IMR-90 (cell line): Measurements from ENCODE around the gene ELFN1. TPM values are rescaled to one million over a fixed set of nuclear protein-coding genes. Genes with fewer than 3 reads are reported as not detected.

ENCODE experiments used
- ATAC-seq: fragments of 200-7000 bp; cut with Tn5 transposase; 2 replicates; pipeline ENCODE4 v1.9.1; 2020; ENCODE audit warnings: low read depth, mild to moderate bottlenecking, moderate library complexity
- BruUV-seq: library from RNA; stranded (reverse); fragments of 400-500 nt; replicated peaks from 2 replicates; lab custom pipeline; 2021; lab: Mats Ljungman, UMichigan
- CTCF ChIA-PET: fragments of 300-600 bp; formaldehyde crosslinking; extraction: SDS; loops from one replicate; lab custom pipeline; 2021; ENCODE audit warnings: antibody characterized with exemption; lab: Yijun Ruan, JAX
- POLR2A ChIA-PET: fragments of 300-600 bp; sonication (Branson Sonifier 250); formaldehyde crosslinking; loops from one replicate; lab custom pipeline; 2022; ENCODE audit warnings: antibody characterized with exemption; ENCODE audit not compliant: unreplicated experiment; lab: Charles Lee
- DNase-seq: peaks from one replicate; pipeline ENCODE4 v3.0.0; 2013
- H2AFZ ChIP-seq: replicated peaks from 2 replicates; pipeline ENCODE3; 2013; ENCODE audit warnings: low read length, mild to moderate bottlenecking; ENCODE audit not compliant: poor library complexity
- H2AK5ac ChIP-seq: 2 replicates; pipeline ENCODE4 v1.6.1; 2013; ENCODE audit warnings: low read depth, low read length, inconsistent platforms
- H2AK9ac ChIP-seq: replicated peaks from 2 replicates; pipeline ENCODE3; 2013; ENCODE audit warnings: mild to moderate bottlenecking, low read depth, low read length, moderate library complexity; ENCODE audit not compliant: poor library complexity
- H2BK120ac ChIP-seq: 2 replicates; pipeline ENCODE4 v1.6.1; 2013; ENCODE audit warnings: low read depth, low read length, inconsistent platforms
- H2BK15ac ChIP-seq: 3 replicates; pipeline ENCODE4 v1.6.1; 2013; ENCODE audit warnings: low read depth, low read length, inconsistent platforms
- H2BK20ac ChIP-seq: 2 replicates; pipeline ENCODE4 v1.6.1; 2013; ENCODE audit warnings: low read depth, mild to moderate bottlenecking, inconsistent platforms, low read length, moderate library complexity
- H2BK5ac ChIP-seq: 2 replicates; pipeline ENCODE4 v1.6.1; 2013; ENCODE audit warnings: mild to moderate bottlenecking, low read depth, low read length, inconsistent platforms; ENCODE audit not compliant: poor library complexity, severe bottlenecking
- H3K14ac ChIP-seq: replicated peaks from 2 replicates; pipeline ENCODE4 v1.6.1; 2013; ENCODE audit warnings: low read depth, low read length, inconsistent platforms
- H3K18ac ChIP-seq: 2 replicates; pipeline ENCODE4 v1.6.1; 2013; ENCODE audit warnings: low read depth, low read length, control low read depth
- H3K23ac ChIP-seq: 2 replicates; pipeline ENCODE4 v1.6.1; 2013; ENCODE audit warnings: low read depth, low read length, inconsistent platforms
- H3K27ac ChIP-seq: 2 replicates; pipeline ENCODE4 v1.5.1; 2013; ENCODE audit warnings: mild to moderate bottlenecking, control low read depth, low read length; ENCODE audit not compliant: insufficient read depth
- H3K27me3 ChIP-seq: 2 replicates; pipeline ENCODE4 v1.6.1; 2013; ENCODE audit warnings: low read length; ENCODE audit not compliant: control insufficient read depth, insufficient read depth
- H3K36me3 ChIP-seq: 2 replicates; pipeline ENCODE4 v1.6.1; 2013; ENCODE audit warnings: low read length, mixed read lengths; ENCODE audit not compliant: control insufficient read depth, insufficient read depth
- H3K4ac ChIP-seq: 2 replicates; pipeline ENCODE4 v1.6.1; 2013; ENCODE audit warnings: low read depth, low read length, inconsistent platforms
- H3K4me1 ChIP-seq: 2 replicates; pipeline ENCODE4 v1.6.1; 2013; ENCODE audit warnings: low read length, mixed read lengths; ENCODE audit not compliant: control insufficient read depth, insufficient read depth
- H3K4me2 ChIP-seq: 2 replicates; pipeline ENCODE4 v1.6.1; 2013; ENCODE audit warnings: low read depth, mild to moderate bottlenecking, control low read depth, low read length, moderate library complexity
- H3K4me3 ChIP-seq: 2 replicates; pipeline ENCODE4 v1.5.1; 2013; ENCODE audit warnings: low read depth, mild to moderate bottlenecking, control low read depth, low read length, moderate library complexity; ENCODE audit not compliant: insufficient read depth
- H3K56ac ChIP-seq: 2 replicates; pipeline ENCODE4 v1.6.1; 2013; ENCODE audit warnings: low read length, inconsistent platforms; ENCODE audit not compliant: insufficient read depth; ENCODE audit errors: extremely low read depth
- H3K79me1 ChIP-seq, 2 experiments: 2 replicates each; pipeline ENCODE4 v1.6.1; 2013; ENCODE audit warnings: low read length in 2 of 2, inconsistent platforms in 1 of 2, low read depth in 1 of 2
- H3K9ac ChIP-seq: 2 replicates; pipeline ENCODE4 v1.6.1; 2013; ENCODE audit warnings: low read depth, low read length, control low read depth
- H3K9me1 ChIP-seq: 2 replicates; pipeline ENCODE4 v1.6.1; 2013; ENCODE audit warnings: low read length, inconsistent platforms; ENCODE audit not compliant: insufficient read depth
- H3K9me3 ChIP-seq: 2 replicates; pipeline ENCODE4 v1.6.1; 2013; ENCODE audit warnings: low read length; ENCODE audit not compliant: control insufficient read depth, insufficient read depth
- H4K20me1 ChIP-seq: 2 replicates; pipeline ENCODE4 v1.6.1; 2013; ENCODE audit warnings: low read length, inconsistent platforms; ENCODE audit not compliant: insufficient read depth
- H4K5ac ChIP-seq: 2 replicates; pipeline ENCODE4 v1.6.1; 2013; ENCODE audit warnings: mild to moderate bottlenecking, low read depth, low read length, control low read depth
- H4K8ac ChIP-seq, 2 experiments: 2 replicates each; pipeline ENCODE4 v1.6.1; 2013; ENCODE audit warnings: low read depth in 2 of 2, low read length in 2 of 2, control low read depth in 1 of 2, inconsistent platforms in 1 of 2
- H4K91ac ChIP-seq: 2 replicates; pipeline ENCODE4 v1.6.1; 2013; ENCODE audit warnings: low read depth, low read length, inconsistent platforms; ENCODE audit not compliant: insufficient read depth
- BHLHE40 ChIP-seq: fragments of 150-350 bp; IDR thresholded peaks from 2 replicates; pipeline ENCODE4 v1.6.1; 2016; ENCODE audit warnings: mild to moderate bottlenecking, low read depth, low read length
- CTCF ChIP-seq: conservative IDR thresholded peaks from 2 replicates; pipeline ENCODE4 v1.5.1; 2012; ENCODE audit warnings: mild to moderate bottlenecking, low read depth, low read length, improper control_type of control experiment
- FOS ChIP-seq: fragments of 150-350 bp; IDR thresholded peaks from 2 replicates; pipeline ENCODE4 v1.6.1; 2016; ENCODE audit warnings: low read depth, low read length
- MAFK ChIP-seq: IDR thresholded peaks from 2 replicates; pipeline ENCODE4 v1.6.1; 2012; ENCODE audit warnings: low read depth, low read length, improper control_type of control experiment
- MAZ ChIP-seq: IDR thresholded peaks from 2 replicates; pipeline ENCODE4 v1.6.1; 2012; ENCODE audit warnings: low read depth, mild to moderate bottlenecking, low read length, improper control_type of control experiment, moderate library complexity, borderline replicate concordance
- MXI1 ChIP-seq: IDR thresholded peaks from 2 replicates; pipeline ENCODE4 v1.6.1; 2012; ENCODE audit warnings: low read depth, mild to moderate bottlenecking, low read length, moderate library complexity, borderline replicate concordance
- NFE2L2 ChIP-seq: fragments of 150-350 bp; IDR thresholded peaks from 2 replicates; pipeline ENCODE4 v1.6.1; 2016; ENCODE audit warnings: low read depth, mild to moderate bottlenecking, low read length
- RFX5 ChIP-seq: IDR thresholded peaks from 2 replicates; pipeline ENCODE4 v1.8.0; 2012; ENCODE audit warnings: low read depth, mild to moderate bottlenecking, low read length, moderate library complexity
- USF2 ChIP-seq: fragments of 150-350 bp; IDR thresholded peaks from 2 replicates; pipeline ENCODE4 v1.6.1; 2017; ENCODE audit warnings: mild to moderate bottlenecking, antibody characterized with exemption, low read length, low read depth
- WGBS, 2 experiments: methylation state at CpG; one replicate each; pipeline versions ENCODE4 v1.1.5 to v1.1.7; 2013; ENCODE audit warnings: missing lambda C conversion rate in 2 of 2; ENCODE audit not compliant: insufficient read length in 1 of 2; ENCODE audit errors: extremely low coverage in 2 of 2; 5-methylcytosine and 5-hydroxymethylcytosine counted together
- dilution Hi-C: fragments of 300-500 bp; cut with HindIII; formaldehyde crosslinking; loops from one replicate; pipeline ENCODE4 v1.14.3; 2018; ENCODE audit warnings: low sequenced_read_pairs; ENCODE audit not compliant: unreplicated experiment
- in situ Hi-C: fragments of 300-500 bp; cut with MboI; formaldehyde crosslinking; loops from 3 replicates; pipeline ENCODE4 v1.14.3; 2019; ENCODE audit warnings: low sequenced_read_pairs, inconsistent platforms, mixed read lengths
- intact Hi-C: fragments of 100-400 bp; cut with micrococcal nuclease; formaldehyde crosslinking; loops from 2 replicates; pipeline ENCODE4 v1.10.0; 2022
- polyA plus RNA-seq, 3 experiments: library from polyadenylated mRNA; depleted of rRNA; stranded (reverse); fragments of >200 nt; gene quantifications; 2 replicates each; pipeline ENCODE4 v1.2.3, GENCODE V29; 2012; ENCODE audit warnings: low replicate concordance in 1 of 3
- total RNA-seq: library from RNA; depleted of rRNA; stranded (reverse); fragments of >200 nt; gene quantifications from 2 replicates; pipeline ENCODE4 v1.2.3, GENCODE V29; 2012

ELFN1 gene
- total and polyA plus RNA-seq, 2 of the 4 experiments (the other 2 are of a cell fraction), result 1.6 to 5.2 TPM

GRCh38 chr7:1742555-1743303 lies 72.7 kb downstream of the ELFN1 start (continued):
- TF ChIP-seq NFE2L2, result no peak

- dilution Hi-C loops (no loop called here), in situ Hi-C loops (no loop called here), intact Hi-C loops (no loop called here)
- no peak overlapping the region for H3K4me3 ChIP-seq
- no peaks in the 10 kb centered on the region for H3K4me1 ChIP-seq
- H3K36me3 ChIP-seq, result no peaks in the 10 kb centered on the region
- BruUV-seq, result no TSS peak
- no peak overlapping the region for H3K18ac ChIP-seq
- no peak overlapping the region for H2BK120ac ChIP-seq
- H3K23ac ChIP-seq, result no peak overlapping the region
- no peak overlapping the region for H3K9ac ChIP-seq
- ChIA-PET POLR2A (no interaction called here), CTCF (no interaction called here)
- H2BK20ac ChIP-seq, result no peak overlapping the region
- H4K5ac ChIP-seq, result no peak overlapping the region
- 83% methylated on average over 24 of the region's 37 CpGs; no CpG with 5 or more reads in 1 of the 2 experiments for WGBS, 2 experiments
- peaks cover 2% of the 10 kb centered on the region; the same call in 1 of the 2 replicates for H3K9me3 ChIP-seq
- H3K56ac ChIP-seq, result no peak overlapping the region
- DNase-seq (no peak), ATAC-seq (no peak)
- no peaks in the 10 kb centered on the region for H3K9me1 ChIP-seq
- no peak overlapping the region for H2AFZ ChIP-seq
- TF ChIP-seq MAFK (no peak), MXI1 (no peak), RFX5 (no peak), NFE2L2 (no peak), CTCF (no peak), USF2 (no peak), BHLHE40 (no peak), FOS (no peak), MAZ (no peak)
- no peak overlapping the region for H2BK15ac ChIP-seq
- H2AK5ac ChIP-seq, result no peak overlapping the region
- no peak overlapping the region for H3K4ac ChIP-seq
- no peaks in the 10 kb centered on the region for H3K79me1 ChIP-seq
- no peak overlapping the region for H2BK5ac ChIP-seq
- no peak overlapping the region for H3K14ac ChIP-seq
- H4K20me1 ChIP-seq, result no peaks in the 10 kb centered on the region
- no peak overlapping the region for H3K27ac ChIP-seq
- no peak overlapping the region for H3K4me2 ChIP-seq
- H3K27me3 ChIP-seq, result peaks cover 3% of the 10 kb centered on the region; the same call in 1 of the 2 replicates
- H4K91ac ChIP-seq, result no peak overlapping the region
- no peak overlapping the region for H2AK9ac ChIP-seq
- H4K8ac ChIP-seq, result no peak overlapping the region
These were observed 73.6 kb downstream of the ELFN1 start for GRCh38 chr7:1743481-1744230.
